Neutrophil (primary cell): ENCODE data around the gene PSENEN.

Experiments
- H3K27ac ChIP-seq: fragments of 200-600 bp; sonication (generic); 2 replicates; pipeline ENCODE4 v1.5.1; 2016; ENCODE audit warnings: mild to moderate bottlenecking, moderate library complexity
- H3K27me3 ChIP-seq: fragments of 200-600 bp; sonication (generic); 2 replicates; pipeline ENCODE4 v1.6.0; 2016; ENCODE audit warnings: mild to moderate bottlenecking
- H3K36me3 ChIP-seq: fragments of 200-600 bp; sonication (generic); 2 replicates; pipeline ENCODE4 v1.5.1; 2017
- H3K4me1 ChIP-seq, 2 experiments: fragments of 200-600 bp in 1 of 2; sonication (generic) in 1 of 2; 1 replicate in 1 of 2; 2 replicates in 1 of 2; pipeline versions ENCODE4 v1.5.1 to v1.6.1; 2013 to 2016; ENCODE audit warnings: low read depth in 1 of 2, low read length in 1 of 2, mild to moderate bottlenecking in 1 of 2, moderate library complexity in 1 of 2; ENCODE audit not compliant: control insufficient read depth in 1 of 2, insufficient read depth in 1 of 2
- H3K4me3 ChIP-seq, 2 experiments: fragments of 200-600 bp in 1 of 2; sonication (generic) in 1 of 2; 1 replicate in 1 of 2; 2 replicates in 1 of 2; pipeline ENCODE4 v1.5.1; 2013 to 2016; ENCODE audit warnings: low read depth in 1 of 2, low read length in 1 of 2, mild to moderate bottlenecking in 1 of 2, moderate library complexity in 1 of 2
- H3K9me3 ChIP-seq: fragments of 200-600 bp; sonication (generic); 2 replicates; pipeline ENCODE4 v1.5.1; 2016
- TF ChIP-seq, protein P1 (sequence below): fragments of 200-600 bp; sonication (generic); IDR thresholded peaks from 2 replicates; pipeline ENCODE4 v1.5.1; 2016; ENCODE audit warnings: antibody characterized with exemption

The PSENEN gene

DNA sequence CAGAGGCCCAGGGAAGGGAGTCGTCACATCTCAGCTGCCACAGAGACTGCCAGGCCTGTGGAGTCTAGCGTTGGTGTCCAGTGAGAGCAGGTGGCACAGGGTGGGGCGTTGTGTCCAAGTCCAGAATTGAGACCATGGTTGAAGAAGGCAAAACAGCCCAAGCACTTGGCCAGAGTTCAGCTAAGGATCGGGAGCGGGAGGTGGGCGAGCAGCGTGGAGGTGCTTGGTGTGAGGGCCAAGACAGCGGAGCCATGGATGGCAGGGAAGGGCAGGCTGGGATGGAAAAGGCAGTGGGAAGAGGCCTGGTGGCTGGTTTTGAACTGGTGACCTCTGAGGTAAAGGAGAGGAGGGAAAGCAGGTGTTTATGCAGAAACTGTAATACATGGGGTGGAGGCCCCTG lies 11.2 kb upstream of the PSENEN start:
- H3K9me3 ChIP-seq, result no peaks in the 10 kb centered on the region

DNA sequence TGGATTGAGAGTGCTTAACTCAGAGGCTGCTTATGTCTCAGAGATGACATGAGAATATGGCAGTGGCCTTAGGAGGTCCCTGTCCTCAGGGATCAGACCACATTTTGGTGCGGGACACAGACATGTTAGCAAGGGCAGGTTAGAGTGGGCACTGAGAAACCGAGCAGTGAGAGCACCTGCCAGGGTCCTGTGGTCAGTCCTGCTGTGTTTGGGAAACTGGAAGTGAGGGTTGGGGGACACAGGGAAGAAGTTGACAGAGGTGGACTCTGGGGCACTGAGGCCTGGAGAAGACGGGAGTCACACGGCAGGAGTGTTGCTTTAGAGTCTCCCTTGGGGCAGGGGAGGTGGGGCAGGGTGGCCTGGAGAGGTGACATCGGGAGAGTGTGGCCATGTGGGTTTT lies 10.6 kb upstream of the PSENEN start:
- no peak overlapping the region for H3K27ac ChIP-seq
- H3K4me1 ChIP-seq, result peaks cover 5 to 6% of the 10 kb centered on the region in 2 experiments
- H3K4me3 ChIP-seq, result no peak overlapping the region
- no peaks in the 10 kb centered on the region for H3K9me3 ChIP-seq
- no peaks in the 10 kb centered on the region for H3K27me3 ChIP-seq
- H3K36me3 ChIP-seq, result peaks cover 100% of the 10 kb centered on the region
- TF ChIP-seq, protein P1, sequence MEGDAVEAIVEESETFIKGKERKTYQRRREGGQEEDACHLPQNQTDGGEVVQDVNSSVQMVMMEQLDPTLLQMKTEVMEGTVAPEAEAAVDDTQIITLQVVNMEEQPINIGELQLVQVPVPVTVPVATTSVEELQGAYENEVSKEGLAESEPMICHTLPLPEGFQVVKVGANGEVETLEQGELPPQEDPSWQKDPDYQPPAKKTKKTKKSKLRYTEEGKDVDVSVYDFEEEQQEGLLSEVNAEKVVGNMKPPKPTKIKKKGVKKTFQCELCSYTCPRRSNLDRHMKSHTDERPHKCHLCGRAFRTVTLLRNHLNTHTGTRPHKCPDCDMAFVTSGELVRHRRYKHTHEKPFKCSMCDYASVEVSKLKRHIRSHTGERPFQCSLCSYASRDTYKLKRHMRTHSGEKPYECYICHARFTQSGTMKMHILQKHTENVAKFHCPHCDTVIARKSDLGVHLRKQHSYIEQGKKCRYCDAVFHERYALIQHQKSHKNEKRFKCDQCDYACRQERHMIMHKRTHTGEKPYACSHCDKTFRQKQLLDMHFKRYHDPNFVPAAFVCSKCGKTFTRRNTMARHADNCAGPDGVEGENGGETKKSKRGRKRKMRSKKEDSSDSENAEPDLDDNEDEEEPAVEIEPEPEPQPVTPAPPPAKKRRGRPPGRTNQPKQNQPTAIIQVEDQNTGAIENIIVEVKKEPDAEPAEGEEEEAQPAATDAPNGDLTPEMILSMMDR, result no peak

More for the DNA sequence above, 11.2 kb upstream of the PSENEN start:
- no peak overlapping the region for H3K27ac ChIP-seq
- no peaks in the 10 kb centered on the region for H3K27me3 ChIP-seq
- H3K36me3 ChIP-seq, result peaks cover 100% of the 10 kb centered on the region
- H3K4me3 ChIP-seq, result no peak overlapping the region
- peaks cover 0 to under 1% of the 10 kb centered on the region in 2 experiments for H3K4me1 ChIP-seq
- TF ChIP-seq, protein P1, result no peak

DNA sequence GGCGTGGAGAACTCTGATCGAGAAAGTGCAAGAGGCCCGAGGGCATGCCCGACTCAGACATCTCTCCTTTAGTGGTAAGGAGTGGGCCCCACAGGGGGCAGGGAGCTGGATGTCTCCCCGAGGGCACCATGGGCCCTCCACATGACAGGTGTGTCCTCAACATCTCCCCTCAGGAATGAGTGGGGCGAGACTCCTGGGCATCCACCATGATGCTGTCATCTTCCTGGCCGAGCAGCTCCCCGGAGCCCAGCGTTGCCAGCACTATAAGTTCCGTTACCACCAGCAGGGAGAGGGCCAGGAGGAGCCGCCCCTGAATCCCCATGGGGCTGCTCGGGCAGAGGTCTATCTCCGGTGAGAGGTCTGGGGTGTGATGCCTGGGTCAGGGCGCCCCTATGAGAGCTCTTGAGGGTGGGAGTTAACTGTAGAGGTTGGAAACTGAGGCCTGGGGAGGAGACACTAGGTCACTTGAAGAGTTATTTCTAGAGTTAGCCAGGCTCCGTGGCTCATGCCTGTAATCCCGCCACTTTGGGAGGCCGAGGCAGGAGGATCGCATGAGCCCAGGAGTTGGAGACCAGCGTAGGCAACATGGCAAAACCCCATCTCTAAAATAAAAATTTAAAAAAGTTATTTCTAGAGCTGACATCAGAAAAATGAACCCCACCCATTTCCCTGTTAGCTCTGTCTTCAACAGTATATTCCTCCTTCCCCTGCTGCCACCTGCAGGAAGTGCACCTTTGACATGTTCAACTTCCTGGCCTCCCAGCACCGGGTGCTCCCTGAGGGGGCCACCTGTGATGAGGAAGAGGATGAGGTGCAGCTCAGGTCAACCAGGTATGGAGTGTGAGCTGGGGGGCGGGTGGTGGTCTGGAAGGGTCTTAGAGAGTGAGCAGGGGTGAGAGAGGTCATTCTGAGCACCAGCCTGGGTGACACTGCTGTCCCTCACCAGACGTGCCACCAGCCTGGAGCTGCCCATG lies 8.3 kb upstream of the PSENEN start:
- Histone ChIP-seq H3K9me3 (no peaks in the 10 kb centered on the region), H3K36me3 (peaks cover 77% of the 10 kb centered on the region), H3K27ac (peak overlapping the region; percentile 19), H3K4me1 (peaks cover 26 to 29% of the 10 kb centered on the region in 2 experiments), H3K4me3 (no peak overlapping the region), H3K27me3 (no peaks in the 10 kb centered on the region)
- TF ChIP-seq, protein P1, result no peak

DNA sequence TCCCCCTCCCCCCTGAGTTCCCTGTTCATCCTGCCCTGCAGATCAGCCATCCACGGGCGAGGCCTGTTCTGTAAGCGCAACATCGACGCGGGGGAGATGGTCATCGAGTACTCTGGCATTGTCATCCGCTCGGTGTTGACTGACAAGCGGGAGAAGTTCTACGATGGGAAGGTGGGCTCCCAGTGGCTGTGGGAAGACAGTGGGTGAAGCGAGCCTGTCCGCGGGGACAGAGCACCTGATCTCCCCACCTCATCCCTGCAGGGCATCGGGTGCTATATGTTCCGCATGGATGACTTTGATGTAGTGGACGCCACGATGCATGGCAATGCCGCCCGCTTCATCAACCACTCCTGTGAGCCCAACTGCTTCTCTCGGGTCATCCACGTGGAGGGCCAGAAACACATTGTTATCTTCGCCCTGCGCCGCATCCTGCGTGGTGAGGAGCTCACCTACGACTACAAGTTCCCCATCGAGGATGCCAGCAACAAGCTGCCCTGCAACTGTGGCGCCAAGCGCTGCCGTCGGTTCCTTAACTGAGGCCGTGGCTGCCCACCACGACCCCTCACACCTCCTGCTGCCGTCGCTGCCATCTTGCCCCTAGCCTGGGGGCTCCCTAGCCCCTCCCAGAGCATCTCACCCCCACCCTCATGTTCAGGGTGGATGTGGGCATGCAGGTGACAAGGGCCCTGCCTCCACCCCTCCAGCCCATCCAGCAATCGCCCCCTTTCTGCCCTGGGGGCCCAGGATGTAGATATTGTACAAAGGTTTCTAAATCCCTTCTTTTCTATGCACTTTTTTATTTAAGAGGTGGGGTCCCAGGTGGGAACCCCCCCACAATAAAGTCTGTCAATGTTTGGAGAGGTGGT lies 7.2 kb upstream of the PSENEN start:
- H3K4me1 ChIP-seq, result peaks cover 36 to 39% of the 10 kb centered on the region in 2 experiments
- TF ChIP-seq, protein P1, result no peak
- H3K4me3 ChIP-seq, result no peak overlapping the region
- peaks cover 66% of the 10 kb centered on the region for H3K36me3 ChIP-seq
- H3K27me3 ChIP-seq, result no peaks in the 10 kb centered on the region
- H3K9me3 ChIP-seq, result no peaks in the 10 kb centered on the region
- peak overlapping the region; percentile 98 for H3K27ac ChIP-seq

DNA sequence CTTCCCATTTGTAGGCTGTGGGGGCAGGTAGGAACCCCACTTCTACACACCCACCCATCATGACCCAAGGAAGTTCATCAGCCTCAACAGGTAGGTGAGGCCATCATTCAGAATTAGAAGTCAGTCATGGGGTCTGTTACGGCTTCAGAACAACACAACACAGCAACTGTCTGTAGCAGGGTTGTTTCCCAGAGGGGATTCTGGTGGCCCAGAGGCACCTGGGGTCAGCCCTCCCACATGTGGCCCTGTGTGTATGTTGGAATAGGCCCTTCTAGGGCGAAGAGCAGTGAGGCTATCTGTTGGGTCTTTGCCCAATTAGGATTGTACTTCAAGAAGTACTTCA lies 6.6 kb upstream of the PSENEN start:
- Histone ChIP-seq H3K4me1 (peaks cover 40 to 44% of the 10 kb centered on the region in 2 experiments), H3K27me3 (no peaks in the 10 kb centered on the region), H3K36me3 (peaks cover 60% of the 10 kb centered on the region), H3K9me3 (no peaks in the 10 kb centered on the region), H3K27ac (peak overlapping the region; percentile 98), H3K4me3 (no peak overlapping the region)
- TF ChIP-seq, protein P1, result no peak
